HepG2 (cell line): ENCODE measurements around the gene ASCC3. TPM values are rescaled to one million over a fixed set of nuclear protein-coding genes. Genes with fewer than 3 reads are reported as not detected.

Experiments
- ATAC-seq: fragments of 200-7000 bp; cut with Tn5 transposase; 3 replicates; pipeline ENCODE4 v1.9.1; 2020; ENCODE audit warnings: mild to moderate bottlenecking, moderate library complexity
- BruUV-seq: library from RNA; stranded (reverse); fragments of 400-500 nt; replicated peaks from 2 replicates; lab custom pipeline; 2021; lab: Mats Ljungman, UMichigan
- CTCF ChIA-PET: fragments of 300-600 bp; formaldehyde crosslinking; extraction: SDS; loops from one replicate; lab custom pipeline; 2021; ENCODE audit warnings: low total read pairs, inconsistent platforms, low intra/inter-chr PET ratio; lab: Yijun Ruan, JAX
- POLR2A ChIA-PET: fragments of 350-600 bp; sonication (Branson Sonifier 250); formaldehyde crosslinking; loops from one replicate; lab custom pipeline; 2020; ENCODE audit warnings: antibody characterized with exemption, inconsistent platforms; lab: Yijun Ruan, JAX
- DNase-seq: peaks from one replicate; pipeline ENCODE4 v3.0.0-alpha.2; 2015; ENCODE audit warnings: low spot score
- FAIRE-seq: peaks from 3 replicates; lab custom pipeline; 2011; peaks lifted over from hg19 to GRCh38; lab: Jason Lieb, UNC
- H2AFZ ChIP-seq: one replicate; pipeline ENCODE4 v1.6.1; 2011; ENCODE audit warnings: low read length, inconsistent platforms
- H3K27ac ChIP-seq: fragments of 300-600 bp; 3 replicates; pipeline ENCODE4 v1.8.0; 2011; ENCODE audit warnings: mixed run types, mild to moderate bottlenecking, mixed read lengths, low read length, inconsistent platforms; ENCODE audit not compliant: insufficient read depth; ENCODE audit errors: extremely low read length
- H3K27me3 ChIP-seq, 2 experiments: fragments of 200-600 bp in 1 of 2; 2 replicates in 1 of 2; 3 replicates in 1 of 2; pipeline versions ENCODE4 v1.6.0 to v1.8.0; 2011; ENCODE audit warnings: low read length in 2 of 2, mild to moderate bottlenecking in 2 of 2, moderate library complexity in 2 of 2, inconsistent platforms in 1 of 2; ENCODE audit not compliant: insufficient read depth in 2 of 2, control insufficient read depth in 1 of 2
- H3K36me3 ChIP-seq, 2 experiments: fragments of 200-600 bp in 1 of 2; replicated peaks in 1 of 2; 2 replicates in 1 of 2; 3 replicates in 1 of 2; pipeline versions ENCODE4 v1.5.1 to v1.8.0; 2011; ENCODE audit warnings: low read length in 2 of 2, inconsistent platforms in 1 of 2; ENCODE audit not compliant: insufficient read depth in 2 of 2, control insufficient read depth in 1 of 2
- H3K4me1 ChIP-seq: 2 replicates; pipeline ENCODE4 v1.5.1; 2012; ENCODE audit warnings: low read length, inconsistent platforms; ENCODE audit not compliant: insufficient read depth
- H3K4me2 ChIP-seq: 2 replicates; pipeline ENCODE4 v1.6.0; 2011; ENCODE audit warnings: low read depth, low read length, inconsistent platforms
- H3K4me3 ChIP-seq, 3 experiments: fragments of 200-600 bp in 1 of 3; sonication (generic), shearing (Covaris generic) in 1 of 3; replicated peaks in 1 of 3; 2 replicates each; pipeline ENCODE4 v1.5.1; 2011 to 2016; ENCODE audit warnings: low read length in 3 of 3, inconsistent platforms in 2 of 3, low read depth in 2 of 3, mild to moderate bottlenecking in 2 of 3, control low read depth in 1 of 3, mixed read lengths in 1 of 3; ENCODE audit not compliant: insufficient read depth in 1 of 3
- H3K79me2 ChIP-seq: one replicate; pipeline ENCODE4 v1.6.1; 2011; ENCODE audit warnings: low read length, inconsistent platforms; ENCODE audit not compliant: insufficient read depth
- H3K9ac ChIP-seq: 2 replicates; pipeline ENCODE4 v1.6.0; 2011; ENCODE audit warnings: mild to moderate bottlenecking, low read depth, low read length, inconsistent platforms; ENCODE audit not compliant: insufficient read depth
- H3K9me3 ChIP-seq: 2 replicates; pipeline ENCODE4 v1.5.1; 2012; ENCODE audit warnings: mild to moderate bottlenecking, low read length
- H4K20me1 ChIP-seq: 2 replicates; pipeline ENCODE4 v1.6.0; 2011; ENCODE audit warnings: inconsistent platforms, mild to moderate bottlenecking, low read length, moderate library complexity; ENCODE audit not compliant: insufficient read depth
- AKAP8 ChIP-seq: sonication (generic); formaldehyde crosslinking; IDR thresholded peaks from 2 replicates; pipeline ENCODE4 v1.5.1; 2020; ENCODE audit warnings: mild to moderate bottlenecking, missing genetic modification reagents
- ATAD3A ChIP-seq: sonication (generic); formaldehyde crosslinking; IDR thresholded peaks from 2 replicates; pipeline ENCODE4 v1.4.0; 2020; ENCODE audit warnings: missing genetic modification reagents
- MXD4 ChIP-seq: IDR thresholded peaks from 2 replicates; pipeline ENCODE4 v1.6.1; 2016; ENCODE audit warnings: mild to moderate bottlenecking, missing biosample characterization, missing genetic modification reagents
- MYC ChIP-seq: sonication (generic); formaldehyde crosslinking; IDR thresholded peaks from 2 replicates; pipeline ENCODE4 v1.9.0; 2021; ENCODE audit warnings: missing genetic modification reagents, borderline replicate concordance
- POLR2AphosphoS5 ChIP-seq: IDR thresholded peaks from 2 replicates; pipeline ENCODE4 v1.6.1; 2012; ENCODE audit warnings: low read depth, low read length
- PRDM4 ChIP-seq: sonication (generic); formaldehyde crosslinking; IDR thresholded peaks from 2 replicates; pipeline ENCODE4 v1.9.0; 2021; ENCODE audit warnings: missing genetic modification reagents, borderline replicate concordance
- RAD21 ChIP-seq: fragments of 450-650 bp; formaldehyde crosslinking; IDR thresholded peaks from 2 replicates; pipeline ENCODE4 v1.5.0; 2020; ENCODE audit warnings: mild to moderate bottlenecking
- RARG ChIP-seq: sonication (generic); formaldehyde crosslinking; IDR thresholded peaks from 2 replicates; pipeline ENCODE4 v1.4.0; 2020; ENCODE audit warnings: low read depth, mild to moderate bottlenecking, missing genetic modification reagents
- SMAD1 ChIP-seq: sonication (generic); formaldehyde crosslinking; IDR thresholded peaks from 2 replicates; pipeline ENCODE4 v1.4.0; 2020; ENCODE audit warnings: missing genetic modification reagents, low read depth, mild to moderate bottlenecking, borderline replicate concordance
- THYN1 ChIP-seq: sonication (generic); formaldehyde crosslinking; IDR thresholded peaks from 2 replicates; pipeline ENCODE4 v1.8.1; 2023; ENCODE audit warnings: low read depth, mild to moderate bottlenecking, moderate library complexity, missing genetic modification reagents, borderline replicate concordance
- WIZ ChIP-seq: sonication (generic); formaldehyde crosslinking; IDR thresholded peaks from 2 replicates; pipeline ENCODE4 v1.5.1; 2020; ENCODE audit warnings: mild to moderate bottlenecking, missing genetic modification reagents
- ZBTB1 ChIP-seq: sonication (generic); formaldehyde crosslinking; IDR thresholded peaks from 2 replicates; pipeline ENCODE4 v1.4.0; 2020; ENCODE audit warnings: missing genetic modification reagents, borderline replicate concordance
- ZNF292 ChIP-seq: sonication (generic); formaldehyde crosslinking; IDR thresholded peaks from 2 replicates; pipeline ENCODE4 v1.8.1; 2022; ENCODE audit warnings: mild to moderate bottlenecking, low read depth, missing genetic modification reagents, borderline replicate concordance
- ZNF652 ChIP-seq: IDR thresholded peaks from 2 replicates; pipeline ENCODE4 v1.6.1; 2016; ENCODE audit warnings: low read depth, borderline replicate concordance
- ZNF674 ChIP-seq: sonication (generic); formaldehyde crosslinking; IDR thresholded peaks from 2 replicates; pipeline ENCODE4 v1.5.0; 2020; ENCODE audit warnings: low read depth, mild to moderate bottlenecking, missing genetic modification reagents
- ZNF83 ChIP-seq: sonication (generic); formaldehyde crosslinking; IDR thresholded peaks from 2 replicates; pipeline ENCODE4 v1.4.0; 2020; ENCODE audit warnings: missing genetic modification reagents, mild to moderate bottlenecking, borderline replicate concordance
- WGBS: methylation state at CpG from one replicate; pipeline ENCODE4 v1.1.6; 2017; ENCODE audit warnings: low lambda C conversion rate; 5-methylcytosine and 5-hydroxymethylcytosine counted together
- in situ Hi-C: cut with HindIII; loops from 2 replicates; pipeline ENCODE4 v1.10.0; 2017; ENCODE audit warnings: low pct_unique_long_range_greater_than_20kb; ENCODE audit not compliant: extremely low pct_ligation_motif_present
- intact Hi-C: fragments of 100-400 bp; cut with micrococcal nuclease; formaldehyde crosslinking; loops from one replicate; pipeline ENCODE4 v1.10.0; 2022; ENCODE audit not compliant: unreplicated experiment
- polyA plus RNA-seq, 8 experiments: library from polyadenylated mRNA; depleted of rRNA in 3 of 8; stranded (reverse) in 7 of 8; unstranded in 1 of 8; fragments of >200 nt; fragmentation: Illumina TruSeq in 4 of 8; extraction: Trizol in 4 of 8; gene quantifications; 2 replicates each; pipeline versions ENCODE4 v1.2.1 to v1.2.3, GENCODE V29; 2011 to 2016; ENCODE audit warnings: low read depth in 4 of 8, missing spikeins in 1 of 8, mixed read lengths in 1 of 8; ENCODE audit not compliant: insufficient read depth in 1 of 8
- total RNA-seq, 5 experiments: library from RNA; depleted of rRNA; stranded (reverse); fragments of >200 nt; fragmentation: Illumina TruSeq; extraction: Trizol; gene quantifications; 2 replicates each; pipeline ENCODE4 v1.2.3, GENCODE V29; 2016; ENCODE audit warnings: low read depth in 1 of 5
- TF ChIP-seq, protein P1 (sequence below): sonication (generic); formaldehyde crosslinking; IDR thresholded peaks from 2 replicates; pipeline ENCODE4 v1.4.0; 2020; ENCODE audit warnings: mild to moderate bottlenecking, missing genetic modification reagents, borderline replicate concordance
- TF ChIP-seq, protein P2 (sequence below): IDR thresholded peaks from 2 replicates; pipeline ENCODE4 v1.6.1; 2016; ENCODE audit warnings: low read depth

The ASCC3 gene
- total and polyA plus RNA-seq, 2 of the 13 experiments (the other 11 are each of a cell fraction or from before 2014, with no cell fraction given) = 23.1 to 55.7 TPM

- Histone ChIP-seq H3K36me3 (no peaks in the 10 kb centered on the region), H4K20me1 (no peaks in the 10 kb centered on the region), H3K4me2 (no peak overlapping the region), H3K27me3 (peaks cover 6 to 42% of the 10 kb centered on the region in 2 experiments; a peak in 4 of 5 replicates), H3K9ac (no peak overlapping the region), H3K27ac (no peak overlapping the region), H2AFZ (no peak overlapping the region), H3K4me1 (peaks cover 14% of the 10 kb centered on the region; the same call in 1 of the 2 replicates), H3K9me3 (no peaks in the 10 kb centered on the region), H3K79me2 (no peaks in the 10 kb centered on the region), H3K4me3 (no peak overlapping the region)
- FAIRE-seq (no peak), ATAC-seq (no peak), DNase-seq (no peak)
- intact Hi-C loops = no loop called here
- 22% methylated on average over 6 of the region's 6 CpGs for WGBS
- in situ Hi-C loops = no loop called here
- ChIA-PET POLR2A (no interaction called here), CTCF (no interaction called here)
- BruUV-seq = no TSS peak
- TF ChIP-seq MXD4 (CRISPR knock-in tag) (no peak), ZNF83 (CRISPR knock-in tag) (no peak), RAD21 (no peak), AKAP8 (no peak), WIZ (no peak), ZNF652 (CRISPR knock-in tag) (no peak), THYN1 (CRISPR knock-in tag) (no peak), ZBTB1 (no peak), ZNF674 (CRISPR knock-in tag) (no peak), MYC (no peak), POLR2AphosphoS5 (no peak), SMAD1 (CRISPR knock-in tag) (no peak), PRDM4 (CRISPR knock-in tag) (no peak), RARG (no peak), ZNF292 (no peak), ATAD3A (CRISPR knock-in tag) (no peak)
- TF ChIP-seq, protein P1, sequence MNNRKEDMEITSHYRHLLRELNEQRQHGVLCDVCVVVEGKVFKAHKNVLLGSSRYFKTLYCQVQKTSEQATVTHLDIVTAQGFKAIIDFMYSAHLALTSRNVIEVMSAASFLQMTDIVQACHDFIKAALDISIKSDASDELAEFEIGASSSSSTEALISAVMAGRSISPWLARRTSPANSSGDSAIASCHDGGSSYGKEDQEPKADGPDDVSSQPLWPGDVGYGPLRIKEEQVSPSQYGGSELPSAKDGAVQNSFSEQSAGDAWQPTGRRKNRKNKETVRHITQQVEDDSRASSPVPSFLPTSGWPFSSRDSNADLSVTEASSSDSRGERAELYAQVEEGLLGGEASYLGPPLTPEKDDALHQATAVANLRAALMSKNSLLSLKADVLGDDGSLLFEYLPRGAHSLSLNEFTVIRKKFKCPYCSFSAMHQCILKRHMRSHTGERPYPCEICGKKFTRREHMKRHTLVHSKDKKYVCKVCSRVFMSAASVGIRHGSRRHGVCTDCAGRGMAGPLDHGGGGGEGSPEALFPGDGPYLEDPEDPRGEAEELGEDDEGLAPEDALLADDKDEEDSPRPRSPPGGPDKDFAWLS = no peak
- TF ChIP-seq, protein P2, sequence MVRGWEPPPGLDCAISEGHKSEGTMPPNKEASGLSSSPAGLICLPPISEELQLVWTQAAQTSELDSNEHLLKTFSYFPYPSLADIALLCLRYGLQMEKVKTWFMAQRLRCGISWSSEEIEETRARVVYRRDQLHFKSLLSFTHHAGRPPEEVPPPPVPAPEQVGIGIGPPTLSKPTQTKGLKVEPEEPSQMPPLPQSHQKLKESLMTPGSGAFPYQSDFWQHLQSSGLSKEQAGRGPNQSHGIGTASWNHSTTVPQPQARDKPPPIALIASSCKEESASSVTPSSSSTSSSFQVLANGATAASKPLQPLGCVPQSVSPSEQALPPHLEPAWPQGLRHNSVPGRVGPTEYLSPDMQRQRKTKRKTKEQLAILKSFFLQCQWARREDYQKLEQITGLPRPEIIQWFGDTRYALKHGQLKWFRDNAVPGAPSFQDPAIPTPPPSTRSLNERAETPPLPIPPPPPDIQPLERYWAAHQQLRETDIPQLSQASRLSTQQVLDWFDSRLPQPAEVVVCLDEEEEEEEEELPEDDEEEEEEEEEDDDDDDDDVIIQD (CRISPR knock-in tag) = no peak
Measured at GRCh38 chr6:100468016-100468622, 413.0 kb downstream of the ASCC3 start.
